Right lobe of liver (tissue), 6 donors: ENCODE measurements around the gene TRIM24. TPM values are rescaled to one million over a fixed set of nuclear protein-coding genes. Genes with fewer than 3 reads are reported as not detected.

Experiments used
- ATAC-seq, 4 donors: fragments of 200-7000 bp; cut with Tn5 transposase; one replicate each; pipeline ENCODE4 v1.9.1; 2020; ENCODE audit warnings: mild to moderate bottlenecking in 4 of 4, moderate library complexity in 4 of 4
- DNase-seq, 3 donors: peaks; one replicate each; pipeline ENCODE4 v3.0.0-alpha.2; 2020
- H3K27ac ChIP-seq, 3 donors: fragments of 200-600 bp; one replicate each; pipeline ENCODE4 v1.8.0; 2022
- H3K27me3 ChIP-seq, 2 donors: fragments of 200-600 bp; one replicate each; pipeline ENCODE4 v1.8.0; 2022
- H3K36me3 ChIP-seq, 4 donors: fragments of 200-600 bp; sonication (generic) in 1 of 4; one replicate each; pipeline versions ENCODE4 v1.5.1 to v1.8.0; 2017 to 2022; ENCODE audit warnings: control low read depth in 1 of 4
- H3K4me1 ChIP-seq, 4 donors: fragments of 200-600 bp; sonication (generic) in 1 of 4; one replicate each; pipeline versions ENCODE4 v1.5.1 to v1.8.0; 2017 to 2022; ENCODE audit warnings: control low read depth in 1 of 4
- H3K4me3 ChIP-seq, 3 donors: fragments of 200-600 bp; one replicate each; pipeline ENCODE4 v1.8.0; 2022
- H3K9me3 ChIP-seq, 4 donors: fragments of 200-600 bp; sonication (generic) in 1 of 4; one replicate each; pipeline versions ENCODE4 v1.5.1 to v1.8.0; 2017 to 2022; ENCODE audit warnings: control low read depth in 1 of 4
- POLR2A ChIP-seq: fragments of 450-650 bp; IDR thresholded peaks from one replicate; pipeline ENCODE4 v1.6.1; 2017; ENCODE audit warnings: antibody characterized with exemption, mild to moderate bottlenecking
- WGBS: methylation state at CpG from one replicate; pipeline ENCODE4 v1.1.6; 2018; ENCODE audit warnings: low coverage, low lambda C conversion rate; ENCODE audit not compliant: insufficient coverage; ENCODE audit errors: missing lambda C conversion rate; 5-methylcytosine and 5-hydroxymethylcytosine counted together
- intact Hi-C, 2 donors: fragments of 100-400 bp; cut with DNase I; formaldehyde crosslinking; loops; one replicate each; pipeline versions ENCODE4 v1.11.2 to v1.14.1; 2022
- total RNA-seq, 6 experiments: library from RNA; depleted of rRNA in 2 of 6; stranded (reverse); fragments of >200 nt in 2 of 6; fragmentation: NEBNext Ultra II Directional in 3 of 6; extraction: Animal tissue kit (Norgen Biotek cat#: 25700) in 3 of 6; gene quantifications; one replicate each; pipeline versions ENCODE4 v1.1.0 to v1.2.4, GENCODE V29; 2016 to 2023
- TF ChIP-seq, protein P1 (sequence below), 4 donors: fragments of 200-600 bp in 3 of 4; fragments of 450-650 bp in 1 of 4; IDR thresholded peaks; one replicate each; pipeline versions ENCODE4 v1.5.1 to v1.8.0; 2016 to 2022; ENCODE audit warnings: antibody characterized with exemption in 4 of 4, mild to moderate bottlenecking in 2 of 4
- donor health status: DM: no; HTN: yes; CAD: no.
- donor health status: DM: no; HTN: no; CAD: no.
- donor health status: DM: no; HTN: no; CAD: no.
- donor health status: DM: no; HTN: yes; CAD: no.
- donor health status: DM: no; HTN: yes; CAD: no.

Gene TRIM24
- total RNA-seq, 6 experiments from 2014 or later: 14.5 to 18.9 (median 16.5) TPM

DNA sequence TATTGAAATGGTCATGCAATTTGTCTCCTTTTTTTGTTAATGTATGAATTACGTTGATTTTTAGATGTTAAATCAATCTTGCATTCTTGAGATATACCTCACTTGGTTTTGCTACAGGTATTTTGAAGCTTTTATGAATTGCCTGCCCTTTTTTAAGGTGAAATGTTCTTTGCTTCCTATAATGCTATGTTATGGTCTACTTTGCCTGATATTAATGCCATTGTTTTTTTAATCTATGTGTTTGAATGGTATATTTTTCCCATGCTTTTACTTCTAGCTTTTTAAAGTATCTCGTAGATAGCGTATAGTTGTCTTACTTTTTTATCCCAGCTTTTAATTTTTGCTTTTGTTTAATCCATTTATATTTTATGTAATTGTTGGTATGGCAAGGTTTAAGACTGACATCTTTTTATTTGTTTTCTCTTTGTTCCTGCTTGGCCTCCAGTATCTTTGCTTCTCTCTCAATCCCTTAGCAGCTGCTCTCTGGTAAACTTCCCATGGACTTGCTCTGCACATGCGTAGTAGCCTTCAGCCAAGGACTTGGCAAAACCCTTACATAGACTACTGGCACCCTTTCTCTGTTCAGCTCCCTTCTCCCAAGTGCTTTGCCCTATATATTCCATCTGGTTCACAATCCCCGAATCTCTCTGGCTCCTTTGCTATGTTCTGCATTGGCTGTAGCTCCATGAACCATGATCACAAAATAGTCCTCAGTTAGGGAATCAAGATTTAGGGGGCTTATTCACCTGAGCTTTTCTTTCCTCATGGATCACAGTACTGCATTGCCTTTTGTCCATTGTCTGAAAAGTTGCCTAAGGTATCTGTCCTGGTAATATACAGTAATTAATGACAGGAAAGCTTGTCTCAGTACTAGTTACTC, 8.4 kb downstream of the TRIM24 start:
- DNase-seq (peak in 1 of 3 donors; percentile 75), ATAC-seq (peak; percentile 70 to 93 (median 84))
- 72% methylated on average over 5 of the region's 5 CpGs for WGBS
- intact Hi-C loops: no loop called here
- Histone ChIP-seq H3K27me3 (no peaks in the 10 kb centered on the region), H3K4me3 (no peak overlapping the region), H3K36me3 (no peaks in the 10 kb centered on the region), H3K27ac (no peak overlapping the region), H3K9me3 (no peaks in the 10 kb centered on the region), H3K4me1 (peaks cover 0 to 30% (median 1%) of the 10 kb centered on the region in 4 donors)
- TF ChIP-seq, protein P1, sequence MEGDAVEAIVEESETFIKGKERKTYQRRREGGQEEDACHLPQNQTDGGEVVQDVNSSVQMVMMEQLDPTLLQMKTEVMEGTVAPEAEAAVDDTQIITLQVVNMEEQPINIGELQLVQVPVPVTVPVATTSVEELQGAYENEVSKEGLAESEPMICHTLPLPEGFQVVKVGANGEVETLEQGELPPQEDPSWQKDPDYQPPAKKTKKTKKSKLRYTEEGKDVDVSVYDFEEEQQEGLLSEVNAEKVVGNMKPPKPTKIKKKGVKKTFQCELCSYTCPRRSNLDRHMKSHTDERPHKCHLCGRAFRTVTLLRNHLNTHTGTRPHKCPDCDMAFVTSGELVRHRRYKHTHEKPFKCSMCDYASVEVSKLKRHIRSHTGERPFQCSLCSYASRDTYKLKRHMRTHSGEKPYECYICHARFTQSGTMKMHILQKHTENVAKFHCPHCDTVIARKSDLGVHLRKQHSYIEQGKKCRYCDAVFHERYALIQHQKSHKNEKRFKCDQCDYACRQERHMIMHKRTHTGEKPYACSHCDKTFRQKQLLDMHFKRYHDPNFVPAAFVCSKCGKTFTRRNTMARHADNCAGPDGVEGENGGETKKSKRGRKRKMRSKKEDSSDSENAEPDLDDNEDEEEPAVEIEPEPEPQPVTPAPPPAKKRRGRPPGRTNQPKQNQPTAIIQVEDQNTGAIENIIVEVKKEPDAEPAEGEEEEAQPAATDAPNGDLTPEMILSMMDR (IDR thresholded peaks at IDR 0.05): no peak
- no peak for TF ChIP-seq POLR2A

DNA sequence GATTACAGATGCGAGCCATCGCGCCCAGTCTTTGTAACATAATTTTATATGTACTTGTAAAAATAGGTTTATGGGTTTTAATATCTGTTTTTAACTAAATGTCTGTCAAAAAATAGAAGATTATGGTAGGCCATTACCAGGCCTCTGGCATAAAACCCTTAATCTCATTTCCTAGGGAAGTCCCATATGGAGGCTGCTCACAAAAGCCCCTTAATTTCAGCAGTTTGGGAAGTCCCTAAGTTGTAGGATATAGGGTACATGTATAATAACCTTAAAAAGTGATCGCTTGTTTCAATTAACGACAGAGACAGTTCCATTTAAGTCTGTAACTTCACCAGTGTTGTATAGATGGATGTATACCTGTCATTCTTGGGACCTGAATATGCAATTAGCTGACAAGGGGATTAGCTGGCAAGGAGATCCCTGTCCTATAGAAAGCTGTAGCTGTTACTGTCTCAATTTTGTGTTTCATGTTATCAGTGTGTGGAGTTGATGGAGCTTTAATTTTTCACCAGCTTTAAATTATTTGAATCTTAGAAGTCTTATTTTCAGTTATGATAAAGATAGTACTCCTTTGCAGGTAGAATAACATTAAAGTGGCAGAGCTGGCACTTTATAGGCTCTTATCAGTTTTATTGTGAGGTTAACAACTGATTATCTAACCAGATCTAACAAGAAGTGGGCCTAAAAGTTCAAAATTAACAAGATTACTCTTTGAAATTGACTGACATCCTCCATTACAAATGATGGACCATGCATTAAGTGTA, 10.5 kb downstream of the TRIM24 start:
- Histone ChIP-seq H3K4me1 (peaks cover 0 to 31% (median 2%) of the 10 kb centered on the region in 4 donors), H3K27ac (no peak overlapping the region), H3K9me3 (no peaks in the 10 kb centered on the region), H3K27me3 (no peaks in the 10 kb centered on the region), H3K36me3 (no peaks in the 10 kb centered on the region), H3K4me3 (no peak overlapping the region)
- WGBS: 99% methylated on average over 5 of the region's 5 CpGs
- ATAC-seq (no peak), DNase-seq (no peak)
- TF ChIP-seq, protein P1 (IDR thresholded peaks at IDR 0.05): no peak
- no peak for TF ChIP-seq POLR2A
- intact Hi-C loops: no loop called here

DNA sequence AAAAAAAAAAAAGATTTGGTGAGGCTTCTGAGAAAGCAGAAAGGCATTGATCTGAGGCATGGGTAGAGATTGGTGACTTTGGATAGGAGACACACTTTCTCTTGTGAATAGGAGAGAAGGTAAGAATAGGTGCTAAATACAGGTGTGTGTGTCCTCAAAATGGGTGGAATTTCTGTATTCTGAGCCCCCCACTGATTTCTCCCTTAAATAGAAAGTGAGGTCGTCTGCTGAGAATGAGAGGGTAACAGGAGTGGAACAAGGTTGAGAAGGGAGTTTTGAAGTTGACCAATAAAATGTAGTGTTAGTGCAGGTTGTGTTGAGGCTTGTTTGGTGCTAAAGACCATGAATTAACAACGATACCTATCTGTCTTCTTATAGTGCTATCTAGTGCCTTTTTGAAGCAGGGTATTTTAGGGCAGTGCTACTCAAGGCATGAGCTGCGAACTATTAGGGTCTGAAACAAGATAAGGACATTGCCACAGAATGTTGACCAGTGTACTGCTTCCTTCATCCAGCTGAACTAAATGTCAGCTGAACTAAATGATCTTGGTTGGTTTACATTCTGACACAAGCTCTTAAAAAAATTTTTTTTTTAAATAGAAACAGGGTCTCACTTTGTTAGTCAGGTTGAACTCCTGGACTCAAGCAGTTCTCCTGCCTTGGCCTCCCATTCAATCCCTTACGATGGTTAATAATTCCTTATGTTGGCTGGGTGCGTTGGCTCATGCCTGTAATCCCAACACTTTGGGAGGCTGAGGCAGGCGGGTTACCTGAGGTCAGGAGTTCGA, 12.4 kb downstream of the TRIM24 start:
- ATAC-seq (no peak), DNase-seq (no peak)
- TF ChIP-seq POLR2A: no peak
- TF ChIP-seq, protein P1 (IDR thresholded peaks at IDR 0.05): no peak
- no peaks in the 10 kb centered on the region for H3K27me3 ChIP-seq
- H3K27ac ChIP-seq: no peak overlapping the region
- WGBS: 73% methylated on average over 6 of the region's 7 CpGs
- H3K36me3 ChIP-seq: no peaks in the 10 kb centered on the region
- H3K9me3 ChIP-seq: no peaks in the 10 kb centered on the region
- intact Hi-C loops: no loop called here
- H3K4me1 ChIP-seq: peaks cover 0 to 38% (median 4%) of the 10 kb centered on the region in 4 donors
- no peak overlapping the region for H3K4me3 ChIP-seq

DNA sequence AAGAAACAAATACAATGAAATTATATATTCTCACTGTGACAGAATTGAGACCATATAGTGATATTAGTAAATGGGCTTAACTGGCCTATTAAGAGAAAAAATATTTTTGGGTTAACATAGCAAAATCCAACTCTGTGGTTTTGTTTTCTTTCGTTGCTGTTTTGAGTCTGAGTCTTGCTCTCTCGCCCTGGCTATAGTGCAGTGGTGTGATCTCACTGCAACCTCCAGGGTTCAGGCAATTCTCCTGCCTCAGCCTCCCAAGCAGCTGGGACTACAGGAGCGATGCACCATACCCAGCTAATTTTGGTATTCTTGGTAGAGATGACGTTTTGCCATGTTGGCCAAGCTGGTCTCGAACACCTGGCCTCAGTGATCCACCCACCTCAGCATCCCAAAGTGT, 15.3 kb downstream of the TRIM24 start:
- Histone ChIP-seq H3K27me3 (no peaks in the 10 kb centered on the region), H3K27ac (no peak overlapping the region), H3K36me3 (no peaks in the 10 kb centered on the region), H3K4me3 (no peak overlapping the region), H3K9me3 (no peaks in the 10 kb centered on the region), H3K4me1 (peaks cover 0 to 36% (median 11%) of the 10 kb centered on the region in 4 donors)
- WGBS: 75% methylated on average over 5 of the region's 5 CpGs
- TF ChIP-seq, protein P1 (IDR thresholded peaks at IDR 0.05): no peak
- no peak for TF ChIP-seq POLR2A
- intact Hi-C loops: no loop called here
- ATAC-seq (no peak), DNase-seq (no peak)
